NB4 (cell line): ENCODE data around the gene TMEM267.
"Not testable (repeated sequence)": the region's sequence is repeated elsewhere in the genome, so short reads cannot be mapped to it uniquely, and the experiment has no call there.

Source experiments
- DNase-seq: peaks from one replicate; pipeline ENCODE4 v3.0.0; 2010; ENCODE audit warnings: low read depth
- H3K4me3 ChIP-seq: one replicate; pipeline ENCODE4 v1.5.1; 2011; ENCODE audit warnings: mild to moderate bottlenecking, low read depth, low read length, moderate library complexity
- MYC ChIP-seq: IDR thresholded peaks from 2 replicates; pipeline ENCODE4 v1.6.1; 2011; ENCODE audit warnings: low read depth, low read length
- POLR2A ChIP-seq: IDR thresholded peaks from 2 replicates; pipeline ENCODE4 v1.6.1; 2011; ENCODE audit warnings: mild to moderate bottlenecking; ENCODE audit not compliant: insufficient read length; ENCODE audit errors: extremely low read depth
- TF ChIP-seq, protein P1 (sequence below): IDR thresholded peaks from one replicate; pipeline ENCODE4 v1.5.1; 2012; ENCODE audit warnings: low read depth, low read length
- TF ChIP-seq, protein P2 (sequence below): IDR thresholded peaks from 2 replicates; pipeline ENCODE4 v1.6.1; 2011; ENCODE audit warnings: low read depth, low read length

TMEM267 gene

DNA sequence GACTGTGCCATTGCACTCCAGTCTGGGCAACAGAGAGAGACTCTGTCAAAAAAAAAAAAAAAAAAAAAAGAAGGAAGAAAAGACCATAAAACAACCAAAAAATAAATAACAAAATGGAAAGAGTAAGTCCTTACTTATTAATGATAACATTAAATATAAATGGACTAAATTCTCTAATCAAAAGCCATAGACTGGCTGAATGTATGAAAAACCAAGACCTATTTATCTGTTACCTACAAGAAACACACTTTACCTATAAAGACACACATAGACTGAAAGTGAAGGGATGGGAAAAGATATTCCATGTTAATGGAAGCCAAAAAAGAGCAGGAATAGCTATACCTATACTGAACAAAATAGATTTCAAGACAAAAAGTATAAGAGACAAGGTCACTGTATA is 16.6 kb downstream of the TMEM267 start:
- no peak for DNase-seq
- TF ChIP-seq MYC (no peak), POLR2A (no peak)
- TF ChIP-seq, protein P1, sequence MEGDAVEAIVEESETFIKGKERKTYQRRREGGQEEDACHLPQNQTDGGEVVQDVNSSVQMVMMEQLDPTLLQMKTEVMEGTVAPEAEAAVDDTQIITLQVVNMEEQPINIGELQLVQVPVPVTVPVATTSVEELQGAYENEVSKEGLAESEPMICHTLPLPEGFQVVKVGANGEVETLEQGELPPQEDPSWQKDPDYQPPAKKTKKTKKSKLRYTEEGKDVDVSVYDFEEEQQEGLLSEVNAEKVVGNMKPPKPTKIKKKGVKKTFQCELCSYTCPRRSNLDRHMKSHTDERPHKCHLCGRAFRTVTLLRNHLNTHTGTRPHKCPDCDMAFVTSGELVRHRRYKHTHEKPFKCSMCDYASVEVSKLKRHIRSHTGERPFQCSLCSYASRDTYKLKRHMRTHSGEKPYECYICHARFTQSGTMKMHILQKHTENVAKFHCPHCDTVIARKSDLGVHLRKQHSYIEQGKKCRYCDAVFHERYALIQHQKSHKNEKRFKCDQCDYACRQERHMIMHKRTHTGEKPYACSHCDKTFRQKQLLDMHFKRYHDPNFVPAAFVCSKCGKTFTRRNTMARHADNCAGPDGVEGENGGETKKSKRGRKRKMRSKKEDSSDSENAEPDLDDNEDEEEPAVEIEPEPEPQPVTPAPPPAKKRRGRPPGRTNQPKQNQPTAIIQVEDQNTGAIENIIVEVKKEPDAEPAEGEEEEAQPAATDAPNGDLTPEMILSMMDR: no peak
- TF ChIP-seq, protein P2, sequence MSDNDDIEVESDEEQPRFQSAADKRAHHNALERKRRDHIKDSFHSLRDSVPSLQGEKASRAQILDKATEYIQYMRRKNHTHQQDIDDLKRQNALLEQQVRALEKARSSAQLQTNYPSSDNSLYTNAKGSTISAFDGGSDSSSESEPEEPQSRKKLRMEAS: no peak
- no peak overlapping the region for H3K4me3 ChIP-seq

DNA sequence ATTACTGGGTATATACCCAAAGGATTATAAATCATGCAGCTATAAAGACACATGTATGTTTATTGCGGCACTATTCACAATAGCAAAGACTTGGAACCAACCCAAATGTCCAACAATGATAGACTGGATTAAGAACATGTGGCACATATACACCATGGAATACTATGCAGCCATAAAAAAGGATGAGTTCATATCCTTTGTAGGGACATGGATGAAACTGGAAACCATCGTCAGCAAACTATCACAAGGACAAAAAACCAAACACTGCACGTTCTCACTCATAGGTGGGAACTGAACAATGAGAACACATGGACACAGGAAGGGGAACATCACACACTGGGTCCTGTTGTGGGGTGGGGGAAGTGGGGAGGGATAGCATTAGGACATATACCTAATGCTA is 18.2 kb downstream of the TMEM267 start:
- not testable (repeated sequence) for DNase-seq, H3K4me3 ChIP-seq

DNA sequence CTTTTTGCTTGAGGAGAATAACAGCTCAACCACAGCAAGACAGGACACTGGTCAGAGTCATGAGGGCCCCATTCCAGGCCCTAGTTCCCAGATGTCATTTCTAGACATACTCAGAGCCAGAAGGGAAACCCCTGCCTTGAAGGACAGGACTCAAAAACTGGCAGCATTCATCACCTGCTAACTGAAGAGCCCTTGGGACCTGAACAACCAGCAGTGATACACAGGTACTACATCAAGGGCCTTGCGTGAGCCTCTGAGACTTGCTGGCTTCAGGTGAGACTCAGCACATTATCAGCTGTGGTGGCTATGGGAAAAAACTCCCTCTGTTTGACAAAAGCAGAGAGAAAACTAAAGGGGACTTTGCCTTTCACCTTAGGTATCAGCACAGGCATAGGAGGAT is 22.6 kb downstream of the TMEM267 start:
- H3K4me3 ChIP-seq: no peak overlapping the region
- no peak for TF ChIP-seq MYC
- TF ChIP-seq, protein P1: no peak
- TF ChIP-seq, protein P2: no peak
- no peak for TF ChIP-seq POLR2A
- no peak for DNase-seq

DNA sequence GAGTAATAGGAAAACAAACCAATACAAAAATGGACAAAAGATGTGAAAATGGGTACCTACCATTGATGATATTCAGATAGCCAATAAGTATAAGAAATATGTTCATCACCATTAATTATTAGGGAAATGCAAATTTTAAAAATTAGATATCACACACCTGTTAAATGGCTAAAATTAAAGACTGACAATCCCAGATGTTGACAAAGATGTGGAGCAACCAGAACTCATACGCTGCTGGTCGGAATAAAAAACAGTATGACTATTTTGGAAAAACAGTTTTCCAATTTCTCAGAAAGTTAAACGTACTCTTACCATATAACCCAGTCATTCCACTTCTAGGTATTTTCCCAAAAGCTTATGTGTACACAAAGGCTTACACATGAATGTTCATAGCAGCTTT is 27.1 kb downstream of the TMEM267 start:
- TF ChIP-seq MYC (no peak), POLR2A (no peak)
- TF ChIP-seq, protein P1: no peak
- TF ChIP-seq, protein P2: no peak
- H3K4me3 ChIP-seq: no peak overlapping the region
- DNase-seq: no peak

DNA sequence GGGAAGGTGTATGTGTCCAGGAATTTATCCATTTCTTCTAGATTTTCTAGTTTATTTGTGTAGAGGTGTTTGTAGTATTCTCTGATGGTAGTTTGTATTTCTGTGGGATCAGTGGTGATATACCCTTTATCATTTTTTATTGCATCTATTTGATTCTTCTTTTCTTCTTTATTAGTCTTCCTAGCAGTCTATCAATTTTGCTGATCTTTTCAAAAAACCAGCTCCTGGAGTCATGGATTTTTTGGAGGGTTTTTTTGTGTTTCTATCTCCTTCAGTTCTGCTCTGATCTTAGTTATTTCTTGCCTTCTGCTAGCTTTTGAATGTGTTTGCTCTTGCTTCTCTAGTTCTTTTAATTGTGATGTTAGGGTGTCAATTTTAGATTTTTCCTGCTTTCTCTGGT is 42.1 kb downstream of the TMEM267 start:
- H3K4me3 ChIP-seq, DNase-seq: not testable (repeated sequence)

DNA sequence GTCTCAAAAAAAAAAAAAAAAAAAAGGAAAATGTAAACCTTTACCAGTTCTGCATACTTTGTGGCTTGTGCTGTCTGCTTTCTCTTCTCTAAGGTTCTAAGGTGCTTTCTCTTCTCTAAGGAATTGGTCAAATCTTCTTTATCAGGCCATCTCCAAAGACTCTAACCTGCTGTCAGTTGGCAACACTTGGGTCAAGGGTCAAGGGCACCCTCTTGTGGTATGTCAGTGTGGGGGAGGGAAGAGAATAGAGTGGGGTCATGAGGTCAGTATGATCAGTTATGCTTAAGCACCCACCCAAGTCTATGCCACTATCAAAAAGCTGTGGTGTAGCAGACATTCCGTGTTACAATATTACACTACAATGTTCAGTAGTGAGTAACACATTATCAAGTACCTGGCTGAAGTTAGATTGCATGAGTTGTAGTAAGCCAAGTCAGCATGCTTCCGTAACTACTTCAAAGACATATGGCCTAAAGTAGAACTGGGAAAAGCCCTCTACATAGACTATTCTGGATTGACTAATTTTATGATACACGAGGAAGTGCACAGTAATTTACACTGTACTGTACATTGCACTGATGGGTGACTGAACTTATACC is 46.5 kb downstream of the TMEM267 start:
- H3K4me3 ChIP-seq: no peak overlapping the region
- TF ChIP-seq MYC: no peak
- TF ChIP-seq, protein P1: no peak
- TF ChIP-seq, protein P2: no peak
- no peak for TF ChIP-seq POLR2A
- DNase-seq: peak; percentile 19

DNA sequence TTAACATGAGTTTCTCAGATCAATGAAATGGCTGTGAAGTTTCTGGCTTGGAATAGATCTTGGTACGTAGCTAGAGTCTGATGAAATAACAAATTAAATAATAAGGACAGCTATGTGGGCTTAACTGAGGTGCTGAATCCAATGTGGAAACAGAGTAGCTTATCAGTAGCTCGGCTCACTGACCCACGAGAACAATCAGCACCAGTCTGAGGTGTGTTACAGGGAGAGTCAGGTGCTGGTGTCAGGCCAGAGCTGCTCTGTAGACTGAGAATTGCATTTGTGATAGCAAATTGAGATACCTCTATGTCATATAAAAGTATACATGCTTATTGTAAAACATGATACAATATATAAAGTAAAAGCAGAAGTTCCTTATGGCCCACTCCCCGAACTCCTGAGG is 50.3 kb downstream of the TMEM267 start:
- H3K4me3 ChIP-seq: no peak overlapping the region
- DNase-seq: no peak
- TF ChIP-seq, protein P1: no peak
- TF ChIP-seq MYC (no peak), POLR2A (no peak)
- TF ChIP-seq, protein P2: no peak
